ENCODE measurements around the gene RYK.

- TF ChIP-seq CTCF (optimal IDR thresholded peaks at IDR 0.05 in 1 of 3, IDR thresholded peaks at IDR 0.05 in 1 of 3, conservative IDR thresholded peaks at IDR 0.05 in 1 of 3; ENCODE audit: extremely low read depth in 1 of 3, insufficient read depth in 2 of 3, low read length in 3 of 3) (no peak), EZH2 (IDR thresholded peaks at IDR 0.05; ENCODE audit: low read length) (no peak)
These were observed 13.1 kb downstream of the RYK start for GRCh38 chr3:134237454-134238145.
